Measurements from ENCODE around the gene CHKA.

Gene CHKA

DNA sequence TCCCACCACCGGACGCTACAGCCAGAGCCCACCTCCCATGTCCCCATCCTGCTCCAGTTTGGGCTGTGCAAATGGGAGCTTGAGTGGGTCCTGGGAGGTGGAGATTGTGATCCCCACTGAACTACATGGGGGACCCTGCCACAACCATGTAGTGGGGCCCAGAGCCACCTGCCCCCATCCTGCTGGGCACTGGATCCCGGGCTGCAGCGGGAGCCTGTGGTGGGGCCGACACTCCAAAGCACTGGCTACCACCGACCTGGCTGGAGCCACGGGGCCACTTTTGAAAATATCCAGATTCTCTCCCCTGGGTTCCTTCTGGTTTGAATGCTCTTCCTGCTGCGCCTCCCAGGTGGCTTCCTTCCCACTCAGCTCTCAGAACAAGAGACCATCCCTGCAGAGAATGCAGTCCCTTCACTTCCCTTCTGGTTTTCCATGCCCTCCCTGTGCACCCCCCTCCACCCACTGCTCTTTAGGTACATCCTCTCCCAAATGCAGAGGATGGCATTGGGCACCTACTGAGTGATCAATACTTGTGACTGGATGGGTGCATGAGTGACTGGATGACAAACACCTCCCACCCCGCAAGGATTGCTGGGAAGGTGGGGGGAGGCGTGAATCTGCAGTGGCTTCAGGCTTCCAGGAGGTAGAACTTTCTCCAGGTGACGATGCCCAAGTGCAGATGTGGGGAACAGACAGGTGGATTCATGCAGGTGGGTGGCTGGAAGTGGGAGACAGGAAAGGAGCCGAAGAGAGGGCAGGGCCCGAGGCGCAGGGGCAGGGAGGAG is 116.4 kb downstream of the CHKA start:
- no peak for DNase-seq (ENCODE audit: extremely low read depth in 1 of 2, low read depth in 1 of 2)

DNA sequence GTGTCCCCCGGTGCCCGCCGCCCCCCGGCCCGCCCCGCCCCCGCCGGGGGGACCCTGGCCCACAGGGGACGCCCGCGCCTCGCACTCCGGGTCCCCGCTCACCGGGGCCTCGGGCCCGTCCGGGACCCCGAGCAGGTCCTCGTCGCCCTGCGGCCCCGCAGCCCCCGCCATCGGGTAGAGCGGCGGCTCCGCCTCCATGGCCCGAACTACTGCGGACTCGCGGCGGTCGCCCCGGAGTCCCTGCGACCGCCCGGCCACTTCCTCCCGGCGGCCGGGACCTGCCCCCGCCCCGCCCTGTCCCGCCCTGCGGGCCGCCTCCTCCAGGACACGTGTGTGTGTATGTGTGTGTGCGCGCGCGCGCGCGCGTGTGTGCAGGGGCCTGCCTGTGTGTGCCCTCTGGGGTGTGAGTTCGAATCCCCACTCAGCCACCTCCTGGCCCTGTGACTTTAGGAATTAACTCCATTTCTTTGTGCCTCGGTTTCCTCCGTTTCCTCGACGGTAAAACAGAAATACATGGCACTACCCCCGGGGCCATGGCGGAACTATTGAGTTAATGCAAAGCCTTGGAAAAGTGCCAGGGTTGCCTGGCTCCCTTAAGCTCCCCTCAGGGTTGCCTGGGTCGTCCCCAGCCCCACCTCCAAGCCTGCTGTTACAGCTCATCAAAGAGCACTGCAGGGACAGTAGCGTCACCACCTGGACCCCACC is 117.2 kb downstream of the CHKA start, which contains the start of gene UNC93B1:
Gene UNC93B1, minus strand, starts transcription at position 252 of the 705 bp plus-strand sequence. Its CDS starts 54 bp downstream, at position 198.
- DNase-seq (ENCODE audit: extremely low read depth in 1 of 2, low read depth in 1 of 2) = peak; percentile 63 to 73

DNA sequence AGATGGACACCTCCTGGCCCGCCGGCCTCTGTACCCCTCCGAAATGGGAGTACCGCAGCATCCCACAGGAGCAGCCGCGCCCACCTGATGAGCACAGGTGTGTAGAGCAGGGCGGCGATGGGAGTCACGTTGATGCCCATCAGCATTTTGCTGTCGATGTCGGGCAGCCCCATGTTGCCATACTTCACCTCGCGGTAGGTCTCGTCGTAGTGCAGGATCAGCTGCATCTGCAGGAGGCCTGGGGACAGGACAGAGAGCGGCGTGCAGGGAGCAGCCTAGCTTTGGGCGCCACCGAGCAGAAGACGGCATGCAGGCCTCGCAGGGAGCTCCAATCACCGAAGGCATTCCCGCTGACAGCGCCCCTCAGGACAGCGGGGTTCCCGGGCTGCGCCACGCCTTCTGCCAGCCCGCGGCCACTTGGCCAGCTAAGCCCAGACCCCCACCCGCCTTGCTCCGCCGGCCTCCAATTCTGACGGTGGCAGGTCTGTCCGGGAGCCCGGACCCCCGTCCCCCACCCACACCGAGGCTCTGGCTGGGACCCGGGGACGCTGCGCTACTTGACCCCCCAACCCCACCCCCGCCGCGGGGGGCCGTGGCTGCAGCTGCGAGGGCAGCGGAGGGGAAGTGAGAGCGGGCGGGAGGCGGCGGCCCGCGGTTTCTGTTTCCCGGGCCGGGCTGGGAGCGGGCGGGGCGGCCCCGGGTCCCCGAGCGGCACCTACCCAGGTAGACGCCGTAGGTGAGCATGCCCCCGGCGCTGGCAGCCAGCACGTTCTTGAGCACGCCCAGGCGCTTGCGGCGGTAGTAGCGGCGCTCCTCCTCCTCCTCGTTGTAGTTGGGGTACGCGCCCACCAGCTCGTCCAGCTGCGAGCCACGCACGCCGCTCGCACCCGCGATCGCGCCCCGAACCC is 118.0 kb downstream of the CHKA start:
- DNase-seq (ENCODE audit: extremely low read depth in 1 of 2, low read depth in 1 of 2) = no peak

All from stimulated activated CD8-positive, alpha-beta memory T cell treated with anti-CD3 and anti-CD28 coated beads, Interleukin-7, amount 100 ng/mL, for 48 hours (primary cell).